Stomach (tissue), 9 donors: ENCODE measurements around the gene DRAP1. TPM values are rescaled to one million over a fixed set of nuclear protein-coding genes. Genes with fewer than 3 reads are reported as not detected.
"Not testable (repeated sequence)": the region's sequence is repeated elsewhere in the genome, so short reads cannot be mapped to it uniquely, and the experiment has no call there.

ENCODE experiments used
- DNase-seq, 2 donors: peaks; one replicate each; pipeline versions ENCODE4 v3.0.0 to v3.0.0-alpha.2; 2013 to 2019
- H3K27ac ChIP-seq, 5 donors: fragments of 200-600 bp in 4 of 5; sonication (generic) in 4 of 5; one replicate each; pipeline ENCODE4 v1.5.1; 2013 to 2019; ENCODE audit warnings: mild to moderate bottlenecking in 1 of 5, moderate library complexity in 1 of 5
- H3K27me3 ChIP-seq, 3 donors: fragments of 200-600 bp; sonication (generic); one replicate each; pipeline ENCODE4 v1.5.1; 2017 to 2019; ENCODE audit warnings: mixed run types in 1 of 3
- H3K36me3 ChIP-seq, 4 donors: fragments of 200-600 bp; sonication (generic); 1 replicate in 3 of 4; 2 replicates in 1 of 4; pipeline ENCODE4 v1.5.1; 2016 to 2019
- H3K4me1 ChIP-seq, 4 donors: fragments of 200-600 bp; sonication (generic); one replicate each; pipeline ENCODE4 v1.5.1; 2016 to 2019
- H3K4me3 ChIP-seq, 4 donors: fragments of 200-600 bp; sonication (generic) in 3 of 4; one replicate each; pipeline ENCODE4 v1.5.1; 2016 to 2019; ENCODE audit warnings: mild to moderate bottlenecking in 1 of 4
- H3K9me3 ChIP-seq, 4 donors: fragments of 200-600 bp; sonication (generic); one replicate each; pipeline ENCODE4 v1.5.1; 2016 to 2019
- CTCF ChIP-seq, 7 experiments: fragments of 450-650 bp in 4 of 7; fragments of 200-600 bp in 3 of 7; sonication (generic) in 3 of 7; IDR thresholded peaks; one replicate each; pipeline ENCODE4 v1.5.1; 2016 to 2019; ENCODE audit warnings: antibody characterized with exemption in 7 of 7, control low read depth in 2 of 7, mild to moderate bottlenecking in 1 of 7
- EP300 ChIP-seq: sonication (generic); formaldehyde crosslinking; IDR thresholded peaks from one replicate; pipeline ENCODE4 v1.6.1; 2017; ENCODE audit warnings: antibody characterized with exemption
- POLR2A ChIP-seq, 4 donors: fragments of 450-650 bp; IDR thresholded peaks; one replicate each; pipeline ENCODE4 v1.6.1; 2016; ENCODE audit warnings: antibody characterized with exemption in 4 of 4, control low read depth in 2 of 4, mild to moderate bottlenecking in 1 of 4, moderate library complexity in 1 of 4
- POLR2AphosphoS5 ChIP-seq, 3 donors: sonication (generic); formaldehyde crosslinking; IDR thresholded peaks; one replicate each; pipeline ENCODE4 v1.6.1; 2016; ENCODE audit warnings: antibody characterized with exemption in 3 of 3
- WGBS, 5 donors: extraction: QIAGEN DNeasy Blood & Tissue Kit in 3 of 5; methylation state at CpG; one replicate each; pipeline versions ENCODE4 v1.1.5 to v1.1.7; 2013 to 2018; 5-methylcytosine and 5-hydroxymethylcytosine counted together
- intact Hi-C: fragments of 100-400 bp; cut with DNase I; formaldehyde crosslinking; loops from one replicate; pipeline ENCODE4 v1.15.1; 2023; ENCODE audit warnings: low total_unique reads
- polyA plus RNA-seq, 3 donors: library from polyadenylated mRNA; stranded (reverse); fragments of 200-250 nt; gene quantifications; one replicate each; pipeline ENCODE4 v1.2.3, GENCODE V29; 2013
- total RNA-seq, 5 donors: library from RNA; depleted of rRNA; stranded (reverse); fragments of >200 nt; gene quantifications; one replicate each; pipeline versions ENCODE4 v1.1.0 to v1.2.3, GENCODE V29; 2014 to 2016
- donor health status: healthy with polysubstance abuse.
- donor health status: Bipolar disorder and iron deficiency.
- donor health status: healthy.

Gene DRAP1
- total and polyA plus RNA-seq, 8 donors, result 13.3 to 133 (median 64.0) TPM

- DNase-seq, result no peak
- H3K27ac ChIP-seq, result no peak overlapping the region
- 75 to 92% (median 81%) methylated on average over 9 to 12 of the region's 12 CpGs for WGBS, 5 donors
- H3K4me1 ChIP-seq, result no peaks in the 10 kb centered on the region
- H3K9me3 ChIP-seq, result no peaks in the 10 kb centered on the region
- no peak for TF ChIP-seq EP300
- no peak for TF ChIP-seq POLR2A (IDR thresholded peaks at IDR 0.05)
- TF ChIP-seq CTCF (IDR thresholded peaks at IDR 0.05), result no peak
- TF ChIP-seq POLR2AphosphoS5 (IDR thresholded peaks at IDR 0.05), result no peak
- intact Hi-C loops, result no loop called here
- no peaks in the 10 kb centered on the region for H3K36me3 ChIP-seq
- no peak overlapping the region for H3K4me3 ChIP-seq
- peaks cover 0 to 13% (median 0%) of the 10 kb centered on the region in 3 donors for H3K27me3 ChIP-seq
Observed at GRCh38 chr11:65947603-65948125, 28.4 kb downstream of the DRAP1 start.

GRCh38 chr11:65950711-65951110 is 31.5 kb downstream of the DRAP1 start:
- DNase-seq, H3K4me3 ChIP-seq, intact Hi-C loops, H3K4me1 ChIP-seq, H3K36me3 ChIP-seq, H3K9me3 ChIP-seq, H3K27ac ChIP-seq: not testable (repeated sequence)
- peaks cover 0 to 35% (median 9%) of the 10 kb centered on the region in 3 donors for H3K27me3 ChIP-seq
- WGBS, 5 donors, result 93 to 98% (median 95%) methylated on average over 5 of the region's 5 CpGs

- DNase-seq, H3K36me3 ChIP-seq, H3K27ac ChIP-seq, H3K9me3 ChIP-seq, H3K4me1 ChIP-seq, H3K4me3 ChIP-seq, intact Hi-C loops: not testable (repeated sequence)
- H3K27me3 ChIP-seq, result peaks cover 0 to 35% (median 9%) of the 10 kb centered on the region in 3 donors
- WGBS, 5 donors, result 43 to 56% (median 50%) methylated on average over 3 of the region's 3 CpGs
Observed at GRCh38 chr11:65951641-65952040, 32.4 kb downstream of the DRAP1 start.

- Histone ChIP-seq H3K4me1 (no peaks in the 10 kb centered on the region), H3K4me3 (no peak overlapping the region), H3K27ac (no peak overlapping the region), H3K27me3 (peaks cover 0 to 31% (median 9%) of the 10 kb centered on the region in 3 donors), H3K9me3 (no peaks in the 10 kb centered on the region), H3K36me3 (no peaks in the 10 kb centered on the region)
- TF ChIP-seq EP300 (no peak), POLR2AphosphoS5 (IDR thresholded peaks at IDR 0.05) (no peak), CTCF (IDR thresholded peaks at IDR 0.05) (no peak), POLR2A (IDR thresholded peaks at IDR 0.05) (no peak)
- no peak for DNase-seq
- WGBS, 5 donors, result 24 to 47% (median 28%) methylated on average over 6 of the region's 6 CpGs
- intact Hi-C loops, result no loop called here
Observed at GRCh38 chr11:65952052-65952521, 32.9 kb downstream of the DRAP1 start.

GRCh38 chr11:65953471-65953870 is 34.2 kb downstream of the DRAP1 start:
- no peaks in the 10 kb centered on the region for H3K36me3 ChIP-seq
- no peaks in the 10 kb centered on the region for H3K9me3 ChIP-seq
- intact Hi-C loops, result no loop called here
- TF ChIP-seq POLR2AphosphoS5 (IDR thresholded peaks at IDR 0.05) (no peak), CTCF (IDR thresholded peaks at IDR 0.05) (no peak), EP300 (no peak), POLR2A (IDR thresholded peaks at IDR 0.05) (no peak)
- 89 to 92% (median 91%) methylated on average over 12 to 20 of the region's 20 CpGs for WGBS, 5 donors
- no peaks in the 10 kb centered on the region for H3K4me1 ChIP-seq
- peaks cover 0 to 33% (median 9%) of the 10 kb centered on the region in 3 donors for H3K27me3 ChIP-seq
- H3K4me3 ChIP-seq, result no peak overlapping the region
- no peak overlapping the region for H3K27ac ChIP-seq
- DNase-seq, result no peak
